ENCODE measurements around the gene CNOT8. TPM values are rescaled to one million over a fixed set of nuclear protein-coding genes. Genes with fewer than 3 reads are reported as not detected.
"Not testable (repeated sequence)": the region's sequence is repeated elsewhere in the genome, so short reads cannot be mapped to it uniquely, and the experiment has no call there.

Gene CNOT8
- total RNA-seq, 2 experiments from 2014 or later = 125 to 133 TPM

GRCh38 chr5:154901276-154901675, 42.8 kb downstream of the CNOT8 start:
- Histone ChIP-seq H3K9me3 (ENCODE audit: control insufficient read depth in 1 of 2, insufficient read depth in 1 of 2, low read length in 2 of 2) (no peaks in the 10 kb centered on the region), H3K36me3 (ENCODE audit: insufficient read depth, low read length) (peaks cover 84% of the 10 kb centered on the region), H3K27me3 (ENCODE audit: control insufficient read depth in 1 of 2, insufficient read depth in 2 of 2, low read length in 2 of 2) (no peaks in the 10 kb centered on the region), H3K27ac (ENCODE audit: low read depth in 1 of 2, low read length in 2 of 2) (no peak overlapping the region), H3K4me1 (ENCODE audit: insufficient read depth, low read length) (no peaks in the 10 kb centered on the region), H3K4me3 (ENCODE audit: low read length) (no peak overlapping the region)
- Mint-ChIP-seq H3K9me3 (no peaks in the 10 kb centered on the region), H3K4me3 (no peak overlapping the region), H3K4me1 (ENCODE audit: low read depth) (no peaks in the 10 kb centered on the region), H3K27me3 (no peaks in the 10 kb centered on the region), H3K36me3 (ENCODE audit: low read depth) (peaks cover 94% of the 10 kb centered on the region), H3K27ac (no peak overlapping the region)
- DNase-seq (no peak), ATAC-seq (ENCODE audit: poor library complexity) (no peak)
- intact Hi-C loops (cut with DNase I, micrococcal nuclease) = no loop called here
- POLR2A ChIA-PET = no interaction called here
- TF ChIP-seq CTCF (IDR thresholded peaks at IDR 0.05) = no peak
- CTCF ChIA-PET = no interaction called here

- TF ChIP-seq CTCF (IDR thresholded peaks at IDR 0.05) = no peak
These were observed 43.5 kb downstream of the CNOT8 start for GRCh38 chr5:154901913-154902312.

GRCh38 chr5:154905601-154906000, 47.2 kb downstream of the CNOT8 start:
- CTCF ChIA-PET; H3K4me3 ChIP-seq (ENCODE audit: low read length); H3K27ac ChIP-seq (ENCODE audit: low read depth in 1 of 2, low read length in 2 of 2); H3K9me3 ChIP-seq (ENCODE audit: control insufficient read depth in 1 of 2, insufficient read depth in 1 of 2, low read length in 2 of 2); H3K27me3 ChIP-seq (ENCODE audit: control insufficient read depth in 1 of 2, insufficient read depth in 2 of 2, low read length in 2 of 2); ATAC-seq (ENCODE audit: poor library complexity); DNase-seq; H3K27me3 Mint-ChIP-seq; H3K27ac Mint-ChIP-seq; intact Hi-C loops (cut with DNase I, micrococcal nuclease); H3K9me3 Mint-ChIP-seq; H3K4me1 Mint-ChIP-seq (ENCODE audit: low read depth); H3K4me3 Mint-ChIP-seq; H3K4me1 ChIP-seq (ENCODE audit: insufficient read depth, low read length): not testable (repeated sequence)
- H3K36me3 ChIP-seq (ENCODE audit: insufficient read depth, low read length) = peaks cover 83% of the 10 kb centered on the region
- POLR2A ChIA-PET = interaction anchor here (0.8 kb wide), 1 partner anchor 119 kb away, joined by 4 read pairs; no protein-coding TSS in a partner anchor
- H3K36me3 Mint-ChIP-seq (ENCODE audit: low read depth) = peaks cover 96% of the 10 kb centered on the region

More at GRCh38 chr5:154901913-154902312, 43.5 kb downstream of the CNOT8 start:
- no peak overlapping the region for H3K4me3 Mint-ChIP-seq
- H3K36me3 ChIP-seq (ENCODE audit: insufficient read depth, low read length) = peaks cover 84% of the 10 kb centered on the region
- H3K9me3 Mint-ChIP-seq = no peaks in the 10 kb centered on the region
- intact Hi-C loops (cut with DNase I, micrococcal nuclease) = no loop called here
- CTCF ChIA-PET = interaction anchor here (1.3 kb wide), 1 partner anchor 252 kb away, joined by 3 read pairs; no protein-coding TSS in a partner anchor
- no peak overlapping the region for H3K27ac Mint-ChIP-seq
- H3K4me3 ChIP-seq (ENCODE audit: low read length) = no peak overlapping the region
- no peaks in the 10 kb centered on the region for H3K27me3 Mint-ChIP-seq
- H3K27me3 ChIP-seq (ENCODE audit: control insufficient read depth in 1 of 2, insufficient read depth in 2 of 2, low read length in 2 of 2) = no peaks in the 10 kb centered on the region
- DNase-seq (no peak), ATAC-seq (ENCODE audit: poor library complexity) (no peak)
- no peaks in the 10 kb centered on the region for H3K9me3 ChIP-seq (ENCODE audit: control insufficient read depth in 1 of 2, insufficient read depth in 1 of 2, low read length in 2 of 2)
- H3K27ac ChIP-seq (ENCODE audit: low read depth in 1 of 2, low read length in 2 of 2) = no peak overlapping the region
- H3K4me1 ChIP-seq (ENCODE audit: insufficient read depth, low read length) = no peaks in the 10 kb centered on the region
- POLR2A ChIA-PET = interaction anchor here (1.0 kb wide), 1 partner anchor 25 kb away, joined by 3 read pairs; no protein-coding TSS in a partner anchor
- H3K36me3 Mint-ChIP-seq (ENCODE audit: low read depth) = peaks cover 94% of the 10 kb centered on the region
- no peaks in the 10 kb centered on the region for H3K4me1 Mint-ChIP-seq (ENCODE audit: low read depth)

- POLR2A ChIA-PET = no interaction called here
- Histone ChIP-seq H3K4me3 (ENCODE audit: low read length) (no peak overlapping the region), H3K4me1 (ENCODE audit: insufficient read depth, low read length) (no peaks in the 10 kb centered on the region), H3K27me3 (ENCODE audit: control insufficient read depth in 1 of 2, insufficient read depth in 2 of 2, low read length in 2 of 2) (no peaks in the 10 kb centered on the region), H3K27ac (ENCODE audit: low read depth in 1 of 2, low read length in 2 of 2) (no peak overlapping the region), H3K9me3 (ENCODE audit: control insufficient read depth in 1 of 2, insufficient read depth in 1 of 2, low read length in 2 of 2) (no peaks in the 10 kb centered on the region), H3K36me3 (ENCODE audit: insufficient read depth, low read length) (peaks cover 76% of the 10 kb centered on the region)
- no peak for TF ChIP-seq CTCF (IDR thresholded peaks at IDR 0.05)
- intact Hi-C loops (cut with DNase I, micrococcal nuclease) = no loop called here
- H3K4me1 Mint-ChIP-seq (ENCODE audit: low read depth) = no peaks in the 10 kb centered on the region
- H3K27me3 Mint-ChIP-seq = no peaks in the 10 kb centered on the region
- H3K27ac Mint-ChIP-seq = no peak overlapping the region
- CTCF ChIA-PET = interaction anchor here (0.6 kb wide), 1 partner anchor 20 kb away, joined by 3 read pairs; no protein-coding TSS in a partner anchor
- H3K9me3 Mint-ChIP-seq = no peaks in the 10 kb centered on the region
- no peak for ATAC-seq (ENCODE audit: poor library complexity)
- peaks cover 86% of the 10 kb centered on the region for H3K36me3 Mint-ChIP-seq (ENCODE audit: low read depth)
- DNase-seq = no peak
- no peak overlapping the region for H3K4me3 Mint-ChIP-seq
These were observed 58.4 kb downstream of the CNOT8 start for GRCh38 chr5:154916874-154917273.

Measured in CD4-positive, alpha-beta T cell (primary cell).